DOHH2 (cell line): ENCODE results near the gene BRD7.

Experiments
- H3F3A ChIP-seq: fragments of 200-600 bp; sonication (generic), shearing (Covaris generic); 2 replicates; pipeline ENCODE4 v1.6.0; 2016; ENCODE audit warnings: antibody characterized with exemption, mild to moderate bottlenecking; ENCODE audit not compliant: control insufficient read depth, insufficient read depth
- H3K27ac ChIP-seq: fragments of 200-600 bp; sonication (generic); 2 replicates; pipeline ENCODE4 v1.5.1; 2014; ENCODE audit warnings: low read depth, mild to moderate bottlenecking, low read length, moderate library complexity
- H3K27me3 ChIP-seq: fragments of 200-600 bp; sonication (generic); 2 replicates; pipeline ENCODE4 v1.6.1; 2014; ENCODE audit warnings: mild to moderate bottlenecking, low read length, mixed read lengths; ENCODE audit not compliant: control insufficient read depth
- H3K36me3 ChIP-seq: fragments of 200-600 bp; sonication (generic); 2 replicates; pipeline ENCODE4 v1.6.1; 2014; ENCODE audit warnings: mild to moderate bottlenecking, low read length, moderate library complexity, mixed read lengths; ENCODE audit not compliant: control insufficient read depth
- H3K4me1 ChIP-seq: fragments of 200-600 bp; sonication (generic); 2 replicates; pipeline ENCODE4 v1.6.1; 2014; ENCODE audit warnings: mild to moderate bottlenecking, low read length, mixed read lengths; ENCODE audit not compliant: control insufficient read depth
- H3K4me2 ChIP-seq: fragments of 200-600 bp; sonication (generic); 2 replicates; pipeline ENCODE4 v1.6.0; 2014; ENCODE audit warnings: mild to moderate bottlenecking, low read length, moderate library complexity
- H3K4me3 ChIP-seq: fragments of 200-600 bp; sonication (generic); 2 replicates; pipeline ENCODE4 v1.5.1; 2014; ENCODE audit warnings: mild to moderate bottlenecking, low read length, mixed read lengths
- H3K79me2 ChIP-seq: fragments of 200-600 bp; sonication (generic); 2 replicates; pipeline ENCODE4 v1.6.1; 2014; ENCODE audit warnings: mild to moderate bottlenecking, low read length, mixed read lengths; ENCODE audit not compliant: control insufficient read depth
- H3K9me2 ChIP-seq: fragments of 200-600 bp; sonication (generic); replicated peaks from 2 replicates; pipeline ENCODE4 v1.6.1; 2014; ENCODE audit warnings: mild to moderate bottlenecking, low read length, mixed read lengths; ENCODE audit not compliant: control insufficient read depth
- H3K9me3 ChIP-seq: fragments of 200-600 bp; sonication (generic); 2 replicates; pipeline ENCODE4 v1.6.1; 2014; ENCODE audit warnings: antibody characterized with exemption, low read length, mixed read lengths; ENCODE audit not compliant: control insufficient read depth, insufficient read depth
- H4K20me1 ChIP-seq: fragments of 200-600 bp; sonication (generic); 2 replicates; pipeline ENCODE4 v1.6.0; 2014; ENCODE audit warnings: low read depth, mild to moderate bottlenecking, antibody characterized with exemption, low read length, moderate library complexity; ENCODE audit not compliant: control insufficient read depth, insufficient read depth
- EZH2phosphoT487 ChIP-seq: fragments of 200-600 bp; sonication (generic); IDR thresholded peaks from 2 replicates; pipeline ENCODE4 v1.6.1; 2017; ENCODE audit warnings: borderline replicate concordance, mild to moderate bottlenecking, antibody characterized with exemption, low read length, moderate library complexity, mixed read lengths
- TF ChIP-seq, protein P1 (sequence below): fragments of 200-600 bp; sonication (generic); IDR thresholded peaks from one replicate; pipeline ENCODE4 v1.5.1; 2014; ENCODE audit warnings: antibody characterized with exemption, mild to moderate bottlenecking, low read depth, low read length; ENCODE audit not compliant: poor library complexity, severe bottlenecking

Gene BRD7

DNA sequence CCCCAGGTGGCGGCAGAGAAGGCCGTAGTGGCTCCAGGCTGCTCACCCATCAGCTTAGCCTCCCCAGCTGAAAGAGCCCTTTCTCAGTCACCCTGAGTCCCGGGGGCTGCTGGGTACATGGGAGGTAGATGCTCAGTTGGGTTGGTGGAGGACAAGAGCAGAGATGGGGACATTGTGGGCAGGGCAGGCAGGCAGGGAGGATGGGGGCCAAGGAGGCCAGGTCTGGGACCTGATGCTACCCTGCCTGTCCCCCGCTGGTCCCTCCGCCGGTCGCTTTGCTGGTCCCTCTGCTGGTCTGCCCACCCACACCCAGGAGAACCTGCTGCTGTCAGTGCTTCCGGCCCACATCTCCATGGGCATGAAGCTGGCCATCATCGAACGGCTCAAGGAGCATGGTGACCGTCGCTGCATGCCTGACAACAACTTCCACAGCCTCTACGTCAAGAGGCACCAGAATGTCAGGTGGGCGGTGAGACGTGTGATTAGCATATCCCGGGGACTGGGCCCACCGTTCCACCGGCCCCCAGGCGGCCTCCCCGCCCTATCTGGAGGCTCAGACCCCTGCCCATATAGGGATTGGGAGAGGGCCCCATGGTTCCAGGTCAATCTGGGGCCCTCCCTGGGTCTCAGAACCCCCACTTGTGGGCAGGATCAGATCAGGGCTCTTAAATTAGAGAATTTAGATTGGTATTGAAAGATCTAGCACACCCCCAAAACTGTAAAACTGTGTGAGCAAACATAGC, 75.6 kb downstream of the BRD7 start:
- Histone ChIP-seq H3K4me1 (no peaks in the 10 kb centered on the region), H4K20me1 (no peaks in the 10 kb centered on the region), H3K36me3 (peaks cover 3% of the 10 kb centered on the region; the same call in 1 of the 2 replicates), H3K27ac (no peak overlapping the region), H3K79me2 (no peaks in the 10 kb centered on the region), H3K4me2 (no peak overlapping the region), H3K27me3 (no peaks in the 10 kb centered on the region), H3K9me3 (no peaks in the 10 kb centered on the region), H3K4me3 (no peak overlapping the region), H3F3A (no peaks in the 10 kb centered on the region), H3K9me2 (no peaks in the 10 kb centered on the region)
- TF ChIP-seq, protein P1, sequence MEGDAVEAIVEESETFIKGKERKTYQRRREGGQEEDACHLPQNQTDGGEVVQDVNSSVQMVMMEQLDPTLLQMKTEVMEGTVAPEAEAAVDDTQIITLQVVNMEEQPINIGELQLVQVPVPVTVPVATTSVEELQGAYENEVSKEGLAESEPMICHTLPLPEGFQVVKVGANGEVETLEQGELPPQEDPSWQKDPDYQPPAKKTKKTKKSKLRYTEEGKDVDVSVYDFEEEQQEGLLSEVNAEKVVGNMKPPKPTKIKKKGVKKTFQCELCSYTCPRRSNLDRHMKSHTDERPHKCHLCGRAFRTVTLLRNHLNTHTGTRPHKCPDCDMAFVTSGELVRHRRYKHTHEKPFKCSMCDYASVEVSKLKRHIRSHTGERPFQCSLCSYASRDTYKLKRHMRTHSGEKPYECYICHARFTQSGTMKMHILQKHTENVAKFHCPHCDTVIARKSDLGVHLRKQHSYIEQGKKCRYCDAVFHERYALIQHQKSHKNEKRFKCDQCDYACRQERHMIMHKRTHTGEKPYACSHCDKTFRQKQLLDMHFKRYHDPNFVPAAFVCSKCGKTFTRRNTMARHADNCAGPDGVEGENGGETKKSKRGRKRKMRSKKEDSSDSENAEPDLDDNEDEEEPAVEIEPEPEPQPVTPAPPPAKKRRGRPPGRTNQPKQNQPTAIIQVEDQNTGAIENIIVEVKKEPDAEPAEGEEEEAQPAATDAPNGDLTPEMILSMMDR: no peak
- no peak for TF ChIP-seq EZH2phosphoT487

- Histone ChIP-seq H3F3A (no peaks in the 10 kb centered on the region), H3K27ac (no peak overlapping the region), H3K9me3 (no peaks in the 10 kb centered on the region), H3K4me3 (no peak overlapping the region), H3K9me2 (no peaks in the 10 kb centered on the region), H3K4me1 (no peaks in the 10 kb centered on the region), H3K4me2 (no peak overlapping the region), H3K79me2 (no peaks in the 10 kb centered on the region), H4K20me1 (no peaks in the 10 kb centered on the region), H3K27me3 (no peaks in the 10 kb centered on the region), H3K36me3 (peaks cover 3% of the 10 kb centered on the region; the same call in 1 of the 2 replicates)
- TF ChIP-seq, protein P1: no peak
- TF ChIP-seq EZH2phosphoT487: no peak
These were observed 76.2 kb downstream of the BRD7 start for GRCh38 chr16:50292566-50292948.

DNA sequence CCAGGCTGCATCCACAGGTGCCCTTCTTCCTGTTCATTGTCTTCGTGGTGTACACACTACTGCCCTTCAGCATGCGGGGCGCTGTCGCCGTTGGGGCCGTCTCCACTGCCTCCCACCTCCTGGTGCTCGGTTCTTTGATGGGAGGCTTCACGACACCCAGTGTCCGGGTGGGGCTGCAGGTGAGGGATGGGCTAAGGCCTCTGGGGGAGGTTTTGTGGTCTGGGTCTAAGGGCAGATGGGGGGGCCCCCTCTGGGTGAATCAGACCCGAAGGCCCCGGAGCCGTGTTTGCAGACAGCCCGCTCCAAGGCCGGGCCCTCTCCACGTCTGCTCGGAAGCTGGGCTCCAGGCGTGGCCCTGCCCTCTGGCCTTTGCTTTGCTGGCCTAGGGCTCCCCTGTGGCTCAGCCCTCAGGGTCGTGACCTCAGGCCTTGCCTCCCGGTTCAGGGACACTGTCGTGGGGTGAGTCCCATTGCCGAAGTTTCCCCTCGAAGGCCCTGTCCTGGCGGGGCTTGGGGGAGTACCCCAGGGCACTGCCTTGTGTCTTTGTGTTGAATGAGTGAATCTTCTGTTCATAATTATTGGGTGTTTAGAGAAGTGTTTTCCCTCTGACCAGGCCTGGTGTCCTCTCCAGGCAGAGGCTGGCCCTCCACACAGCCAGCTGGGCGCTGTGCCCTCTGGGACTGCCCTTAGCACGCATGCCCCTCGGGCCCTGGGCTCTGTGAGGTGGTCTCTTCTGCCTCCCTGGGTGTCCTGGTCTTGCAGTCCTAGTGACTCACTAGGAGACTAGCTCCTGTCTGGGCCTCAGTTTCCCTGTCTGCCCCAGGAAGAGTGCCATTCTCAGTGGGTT, 76.8 kb downstream of the BRD7 start:
- H3K36me3 ChIP-seq: peaks cover 3% of the 10 kb centered on the region; the same call in 1 of the 2 replicates
- no peaks in the 10 kb centered on the region for H3K9me3 ChIP-seq
- H3K4me2 ChIP-seq: no peak overlapping the region
- H3K4me3 ChIP-seq: no peak overlapping the region
- H3K4me1 ChIP-seq: no peaks in the 10 kb centered on the region
- H3K27me3 ChIP-seq: no peaks in the 10 kb centered on the region
- no peaks in the 10 kb centered on the region for H4K20me1 ChIP-seq
- H3K27ac ChIP-seq: no peak overlapping the region
- TF ChIP-seq EZH2phosphoT487: no peak
- TF ChIP-seq, protein P1: no peak
- no peaks in the 10 kb centered on the region for H3K9me2 ChIP-seq
- no peaks in the 10 kb centered on the region for H3F3A ChIP-seq
- H3K79me2 ChIP-seq: no peaks in the 10 kb centered on the region
